ENCODE measurements around the gene MIEN1. TPM values are rescaled to one million over a fixed set of nuclear protein-coding genes. Genes with fewer than 3 reads are reported as not detected.
"Not testable (repeated sequence)": the region's sequence is repeated elsewhere in the genome, so short reads cannot be mapped to it uniquely, and the experiment has no call there.

The MIEN1 gene
- total RNA-seq, 1 donor = 14.8 TPM

DNA sequence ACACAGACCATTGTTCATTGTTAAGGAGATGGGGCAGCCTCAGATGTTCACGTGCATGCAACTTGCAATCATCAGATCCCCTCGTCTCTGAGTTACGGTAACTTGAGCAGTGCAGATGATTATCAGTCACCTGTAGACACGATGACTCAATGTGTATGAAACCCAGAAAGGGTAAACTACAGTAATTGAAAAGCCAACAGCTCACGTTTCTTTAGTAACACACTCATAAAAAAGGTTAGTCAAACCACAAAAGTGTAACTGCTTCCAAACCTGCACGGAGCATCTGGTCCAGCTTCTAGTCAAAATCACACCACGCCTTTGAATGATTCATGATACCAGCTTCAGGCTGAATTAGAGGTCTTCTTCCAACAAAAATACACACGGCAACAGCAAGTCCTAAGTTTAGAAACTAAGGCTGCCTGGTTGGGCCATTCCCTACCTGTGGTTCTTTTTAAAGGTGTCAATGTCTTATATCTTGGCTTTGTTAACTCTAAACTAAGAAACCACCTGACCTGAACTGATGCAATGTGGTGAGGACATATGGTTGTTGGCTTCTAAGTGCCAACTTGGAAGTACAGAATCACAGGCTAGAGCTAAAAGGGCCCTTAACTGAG is 39.7 kb upstream of the MIEN1 start:
- Histone ChIP-seq H3K4me2 (ENCODE audit: insufficient read depth, low read length) (no peak overlapping the region), H3K4me1 (ENCODE audit: insufficient read depth, low read length) (no peaks in the 10 kb centered on the region), H3K4me3 (ENCODE audit: insufficient read depth, low read length) (no peak overlapping the region), H4K20me1 (ENCODE audit: insufficient read depth, low read length) (no peaks in the 10 kb centered on the region), H3K79me2 (ENCODE audit: insufficient read depth, low read length) (no peaks in the 10 kb centered on the region), H3K36me3 (ENCODE audit: insufficient read depth, low read length) (no peaks in the 10 kb centered on the region), H3K27ac (ENCODE audit: low read depth, low read length) (no peak overlapping the region), H3K27me3 (ENCODE audit: insufficient read depth, low read length) (peaks cover 56% of the 10 kb centered on the region), H2AFZ (ENCODE audit: low read length) (no peak overlapping the region), H3K9me3 (ENCODE audit: low read depth, low read length) (peaks cover 2% of the 10 kb centered on the region)
- TF ChIP-seq, protein P1, sequence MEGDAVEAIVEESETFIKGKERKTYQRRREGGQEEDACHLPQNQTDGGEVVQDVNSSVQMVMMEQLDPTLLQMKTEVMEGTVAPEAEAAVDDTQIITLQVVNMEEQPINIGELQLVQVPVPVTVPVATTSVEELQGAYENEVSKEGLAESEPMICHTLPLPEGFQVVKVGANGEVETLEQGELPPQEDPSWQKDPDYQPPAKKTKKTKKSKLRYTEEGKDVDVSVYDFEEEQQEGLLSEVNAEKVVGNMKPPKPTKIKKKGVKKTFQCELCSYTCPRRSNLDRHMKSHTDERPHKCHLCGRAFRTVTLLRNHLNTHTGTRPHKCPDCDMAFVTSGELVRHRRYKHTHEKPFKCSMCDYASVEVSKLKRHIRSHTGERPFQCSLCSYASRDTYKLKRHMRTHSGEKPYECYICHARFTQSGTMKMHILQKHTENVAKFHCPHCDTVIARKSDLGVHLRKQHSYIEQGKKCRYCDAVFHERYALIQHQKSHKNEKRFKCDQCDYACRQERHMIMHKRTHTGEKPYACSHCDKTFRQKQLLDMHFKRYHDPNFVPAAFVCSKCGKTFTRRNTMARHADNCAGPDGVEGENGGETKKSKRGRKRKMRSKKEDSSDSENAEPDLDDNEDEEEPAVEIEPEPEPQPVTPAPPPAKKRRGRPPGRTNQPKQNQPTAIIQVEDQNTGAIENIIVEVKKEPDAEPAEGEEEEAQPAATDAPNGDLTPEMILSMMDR (IDR thresholded peaks at IDR 0.05; ENCODE audit: extremely low read depth, low read depth, low read length) = no peak
- DNase-seq (ENCODE audit: insufficient read length, low spot score, missing footprints) = no peak

DNA sequence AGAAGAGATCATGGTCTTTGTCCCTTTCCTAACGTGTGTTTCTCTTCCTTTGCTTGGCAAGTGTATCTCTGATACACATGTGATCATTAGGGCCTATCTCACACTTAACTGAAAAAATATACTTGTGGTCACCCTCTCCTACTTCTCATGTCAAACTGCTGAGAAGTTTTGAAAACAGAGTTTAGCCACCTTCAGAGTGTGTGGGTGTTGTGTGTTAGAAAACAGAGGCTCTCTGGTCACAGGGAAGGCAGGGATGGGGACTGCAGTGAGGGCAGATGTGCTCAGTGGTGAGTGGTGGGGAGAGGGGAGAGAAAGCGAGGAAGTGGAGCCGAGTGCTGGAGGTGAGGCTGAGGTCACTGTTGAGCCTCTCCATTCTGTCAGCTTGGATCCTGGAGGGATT is 36.8 kb upstream of the MIEN1 start:
- TF ChIP-seq, protein P1 (IDR thresholded peaks at IDR 0.05; ENCODE audit: extremely low read depth, low read depth, low read length) = no peak
- no peaks in the 10 kb centered on the region for H3K79me2 ChIP-seq (ENCODE audit: insufficient read depth, low read length)
- peaks cover 2% of the 10 kb centered on the region for H3K9me3 ChIP-seq (ENCODE audit: low read depth, low read length)
- H3K27me3 ChIP-seq (ENCODE audit: insufficient read depth, low read length) = peaks cover 41% of the 10 kb centered on the region
- H3K4me1 ChIP-seq (ENCODE audit: insufficient read depth, low read length) = no peaks in the 10 kb centered on the region
- H4K20me1 ChIP-seq (ENCODE audit: insufficient read depth, low read length) = no peaks in the 10 kb centered on the region
- no peak overlapping the region for H2AFZ ChIP-seq (ENCODE audit: low read length)
- DNase-seq (ENCODE audit: insufficient read length, low spot score, missing footprints) = no peak
- no peaks in the 10 kb centered on the region for H3K36me3 ChIP-seq (ENCODE audit: insufficient read depth, low read length)
- no peak overlapping the region for H3K27ac ChIP-seq (ENCODE audit: low read depth, low read length)
- H3K4me3 ChIP-seq (ENCODE audit: insufficient read depth, low read length) = no peak overlapping the region
- H3K4me2 ChIP-seq (ENCODE audit: insufficient read depth, low read length) = no peak overlapping the region

DNA sequence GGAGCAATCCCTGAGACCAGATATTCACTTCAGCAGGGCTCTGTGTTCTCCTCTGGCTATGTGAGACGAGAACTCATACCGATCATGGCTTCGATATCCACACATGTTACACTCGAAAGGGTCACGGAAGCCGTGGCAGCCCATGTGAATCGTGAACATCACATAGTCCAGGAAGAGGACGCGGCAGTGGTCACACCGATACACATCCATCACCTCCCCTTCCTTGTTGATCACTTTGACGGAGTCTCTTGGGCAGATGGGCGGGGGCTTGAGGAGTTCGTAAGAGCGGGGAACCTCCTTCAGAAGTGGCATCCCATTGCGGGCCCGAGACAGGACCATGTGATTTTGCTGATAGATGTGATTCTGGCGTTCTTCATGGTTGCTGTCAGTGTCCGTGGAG is 35.4 kb upstream of the MIEN1 start:
- TF ChIP-seq, protein P1 (IDR thresholded peaks at IDR 0.05; ENCODE audit: extremely low read depth, low read depth, low read length) = no peak
- H2AFZ ChIP-seq (ENCODE audit: low read length) = no peak overlapping the region
- H3K27me3 ChIP-seq (ENCODE audit: insufficient read depth, low read length) = peaks cover 37% of the 10 kb centered on the region
- H3K4me2 ChIP-seq (ENCODE audit: insufficient read depth, low read length) = no peak overlapping the region
- no peaks in the 10 kb centered on the region for H3K36me3 ChIP-seq (ENCODE audit: insufficient read depth, low read length)
- H3K4me3 ChIP-seq (ENCODE audit: insufficient read depth, low read length) = no peak overlapping the region
- no peaks in the 10 kb centered on the region for H3K4me1 ChIP-seq (ENCODE audit: insufficient read depth, low read length)
- peaks cover 2% of the 10 kb centered on the region for H3K9me3 ChIP-seq (ENCODE audit: low read depth, low read length)
- no peaks in the 10 kb centered on the region for H3K79me2 ChIP-seq (ENCODE audit: insufficient read depth, low read length)
- H4K20me1 ChIP-seq (ENCODE audit: insufficient read depth, low read length) = no peaks in the 10 kb centered on the region
- H3K27ac ChIP-seq (ENCODE audit: low read depth, low read length) = no peak overlapping the region
- no peak for DNase-seq (ENCODE audit: insufficient read length, low spot score, missing footprints)

DNA sequence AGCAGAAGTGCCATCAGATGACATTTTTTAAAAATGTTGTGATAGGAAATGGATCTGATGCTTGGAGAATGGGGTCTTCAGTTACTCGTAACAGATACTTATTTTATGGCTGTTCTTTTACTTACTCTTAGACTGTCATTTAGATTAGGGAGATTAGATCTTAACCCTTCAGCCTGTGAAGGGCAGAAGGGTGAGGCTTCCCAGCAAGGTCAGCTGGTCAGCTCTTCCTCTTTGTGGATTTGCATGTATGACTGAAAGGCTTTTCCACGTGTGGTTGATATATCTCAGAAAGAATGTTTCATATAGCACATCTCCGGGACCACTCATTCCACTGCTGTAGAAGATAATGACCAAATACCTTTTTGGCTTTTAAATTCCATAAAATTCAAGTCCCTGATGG is 34.8 kb upstream of the MIEN1 start:
- no peak for DNase-seq (ENCODE audit: insufficient read length, low spot score, missing footprints)
- TF ChIP-seq, protein P1 (IDR thresholded peaks at IDR 0.05; ENCODE audit: extremely low read depth, low read depth, low read length) = no peak
- no peaks in the 10 kb centered on the region for H3K79me2 ChIP-seq (ENCODE audit: insufficient read depth, low read length)

DNA sequence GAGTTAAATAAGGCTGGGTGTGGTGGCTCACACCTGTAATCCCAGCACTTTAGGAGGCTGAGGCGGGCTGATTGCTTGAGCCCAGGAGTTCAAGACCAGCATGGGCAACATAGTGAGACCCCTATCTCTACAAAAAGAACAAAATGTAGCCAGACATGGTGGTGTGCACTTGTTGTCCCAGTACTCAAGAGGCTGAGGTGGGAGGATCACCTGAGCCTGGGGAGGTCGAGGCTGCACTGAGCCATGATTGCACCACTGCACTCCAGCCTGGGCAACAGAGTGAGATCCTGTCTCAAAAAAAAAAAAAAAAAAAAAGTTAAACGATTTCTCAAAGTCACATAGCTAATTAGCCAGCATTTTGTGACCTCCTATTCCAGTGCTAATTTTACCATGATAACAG is 33.8 kb upstream of the MIEN1 start:
- DNase-seq (ENCODE audit: insufficient read length, low spot score, missing footprints) = not testable (repeated sequence)

More for the DNA sequence above, 34.8 kb upstream of the MIEN1 start:
- Histone ChIP-seq H3K27ac (ENCODE audit: low read depth, low read length) (no peak overlapping the region), H3K4me2 (ENCODE audit: insufficient read depth, low read length) (no peak overlapping the region), H3K4me3 (ENCODE audit: insufficient read depth, low read length) (no peak overlapping the region), H3K36me3 (ENCODE audit: insufficient read depth, low read length) (no peaks in the 10 kb centered on the region), H3K9me3 (ENCODE audit: low read depth, low read length) (peaks cover 2% of the 10 kb centered on the region), H2AFZ (ENCODE audit: low read length) (no peak overlapping the region), H3K4me1 (ENCODE audit: insufficient read depth, low read length) (no peaks in the 10 kb centered on the region), H3K27me3 (ENCODE audit: insufficient read depth, low read length) (peaks cover 34% of the 10 kb centered on the region), H4K20me1 (ENCODE audit: insufficient read depth, low read length) (no peaks in the 10 kb centered on the region)

More for the DNA sequence above, 33.8 kb upstream of the MIEN1 start:
- not testable (repeated sequence) for H3K4me1 ChIP-seq (ENCODE audit: insufficient read depth, low read length); H3K27ac ChIP-seq (ENCODE audit: low read depth, low read length); H3K36me3 ChIP-seq (ENCODE audit: insufficient read depth, low read length); H4K20me1 ChIP-seq (ENCODE audit: insufficient read depth, low read length); H3K9me3 ChIP-seq (ENCODE audit: low read depth, low read length); H3K4me3 ChIP-seq (ENCODE audit: insufficient read depth, low read length); H2AFZ ChIP-seq (ENCODE audit: low read length); H3K79me2 ChIP-seq (ENCODE audit: insufficient read depth, low read length); H3K4me2 ChIP-seq (ENCODE audit: insufficient read depth, low read length)
- peaks cover 33% of the 10 kb centered on the region for H3K27me3 ChIP-seq (ENCODE audit: insufficient read depth, low read length)

Measured in osteoblast (primary cell).